WTC11 (cell line): ENCODE measurements around the gene CHRNA5. TPM values are rescaled to one million over a fixed set of nuclear protein-coding genes. Genes with fewer than 3 reads are reported as not detected.

ENCODE experiments used
- ATAC-seq: fragments of 200-7000 bp; cut with Tn5 transposase; 2 replicates; pipeline ENCODE4 v1.10.0; 2021; ENCODE audit warnings: mild to moderate bottlenecking, moderate library complexity
- CTCF ChIA-PET: fragments of 300-600 bp; sonication (Branson Sonifier 250); formaldehyde crosslinking; loops from one replicate; lab custom pipeline; 2021; ENCODE audit warnings: antibody characterized with exemption; lab: Charles Lee
- POLR2A ChIA-PET: fragments of 350-600 bp; sonication (Branson Sonifier 250); formaldehyde crosslinking; loops from one replicate; lab custom pipeline; 2021; ENCODE audit warnings: antibody characterized with exemption; lab: Charles Lee
- DNase-seq: peaks from one replicate; pipeline ENCODE4 v3.0.0; 2021; ENCODE audit warnings: low spot score
- H3K27ac Mint-ChIP-seq: 2 replicates; pipeline ENCODE4 v1.8.0; 2021; ENCODE audit warnings: mixed read lengths
- H3K27me3 Mint-ChIP-seq: 2 replicates; pipeline ENCODE4 v1.8.0; 2021; ENCODE audit warnings: low read depth, mild to moderate bottlenecking, moderate library complexity, mixed read lengths
- H3K36me3 Mint-ChIP-seq: 2 replicates; pipeline ENCODE4 v1.8.0; 2021; ENCODE audit warnings: mixed read lengths
- H3K4me1 Mint-ChIP-seq: 2 replicates; pipeline ENCODE4 v1.8.0; 2022; ENCODE audit warnings: mixed read lengths
- H3K4me3 Mint-ChIP-seq: 2 replicates; pipeline ENCODE4 v1.8.0; 2021; ENCODE audit warnings: mild to moderate bottlenecking, moderate library complexity, mixed read lengths
- H3K9me3 Mint-ChIP-seq: 2 replicates; pipeline ENCODE4 v1.8.0; 2021; ENCODE audit warnings: mixed read lengths
- AR ChIP-seq: fragments of 250-450 bp; sonication (Bioruptor Pico); IDR thresholded peaks from 2 replicates; pipeline ENCODE4 v1.9.0; 2021; ENCODE audit warnings: mild to moderate bottlenecking
- ARID4B ChIP-seq: sonication (generic); formaldehyde crosslinking; IDR thresholded peaks from 2 replicates; pipeline ENCODE4 v1.8.0; 2023; ENCODE audit warnings: missing genetic modification reagents, mild to moderate bottlenecking, borderline replicate concordance
- ATF1 ChIP-seq: sonication (generic); formaldehyde crosslinking; IDR thresholded peaks from 2 replicates; pipeline ENCODE4 v1.8.1; 2023; ENCODE audit warnings: mild to moderate bottlenecking, moderate library complexity, missing genetic modification reagents
- ATF3 ChIP-seq: sonication (generic); formaldehyde crosslinking; conservative IDR thresholded peaks from 2 replicates; pipeline ENCODE4 v1.8.1; 2022; ENCODE audit warnings: mild to moderate bottlenecking, missing genetic modification reagents
- CBFB ChIP-seq: sonication (generic); formaldehyde crosslinking; IDR thresholded peaks from 2 replicates; pipeline ENCODE4 v1.8.1; 2022; ENCODE audit warnings: mild to moderate bottlenecking, low read depth, missing genetic modification reagents
- ELF4 ChIP-seq: sonication (generic); formaldehyde crosslinking; IDR thresholded peaks from 2 replicates; pipeline ENCODE4 v1.8.1; 2022; ENCODE audit warnings: low read depth, mild to moderate bottlenecking, moderate library complexity, missing genetic modification reagents
- FOXK1 ChIP-seq: sonication (generic); formaldehyde crosslinking; IDR thresholded peaks from 2 replicates; pipeline ENCODE4 v1.8.0; 2022; ENCODE audit warnings: mild to moderate bottlenecking, moderate library complexity, missing genetic modification reagents
- FOXP1 ChIP-seq: sonication (generic); formaldehyde crosslinking; IDR thresholded peaks from 2 replicates; pipeline ENCODE4 v1.8.0; 2022; ENCODE audit warnings: missing genetic modification reagents, mild to moderate bottlenecking, moderate library complexity, borderline replicate concordance
- JAZF1 ChIP-seq: fragments of 250-450 bp; sonication (Bioruptor Pico); IDR thresholded peaks from 2 replicates; pipeline ENCODE4 v1.9.0; 2021; ENCODE audit warnings: moderate library complexity, mild to moderate bottlenecking, inconsistent platforms
- MXD4 ChIP-seq: fragments of 250-450 bp; sonication (Bioruptor Pico); IDR thresholded peaks from 2 replicates; pipeline ENCODE4 v1.8.0; 2021; ENCODE audit warnings: mild to moderate bottlenecking, moderate library complexity, borderline replicate concordance
- MYBL2 ChIP-seq: sonication (generic); formaldehyde crosslinking; IDR thresholded peaks from 2 replicates; pipeline ENCODE4 v1.8.1; 2023; ENCODE audit warnings: mild to moderate bottlenecking, moderate library complexity, missing genetic modification reagents
- NFE2L1 ChIP-seq: sonication (generic); formaldehyde crosslinking; IDR thresholded peaks from 2 replicates; pipeline ENCODE4 v1.8.1; 2023; ENCODE audit warnings: missing genetic modification reagents
- NFYB ChIP-seq: sonication (generic); formaldehyde crosslinking; conservative IDR thresholded peaks from 2 replicates; pipeline ENCODE4 v1.8.0; 2022; ENCODE audit warnings: low read depth, missing genetic modification reagents
- SMAD3 ChIP-seq: sonication (generic); formaldehyde crosslinking; IDR thresholded peaks from 2 replicates; pipeline ENCODE4 v1.8.0; 2022; ENCODE audit warnings: missing genetic modification reagents, mild to moderate bottlenecking, borderline replicate concordance
- USF1 ChIP-seq: sonication (generic); formaldehyde crosslinking; IDR thresholded peaks from 2 replicates; pipeline ENCODE4 v1.8.0; 2022; ENCODE audit warnings: mild to moderate bottlenecking, missing genetic modification reagents
- ZBTB43 ChIP-seq: sonication (generic); formaldehyde crosslinking; IDR thresholded peaks from 2 replicates; pipeline ENCODE4 v1.8.1; 2023; ENCODE audit warnings: mild to moderate bottlenecking, missing genetic modification reagents
- ZNF121 ChIP-seq: sonication (generic); formaldehyde crosslinking; IDR thresholded peaks from 2 replicates; pipeline ENCODE4 v1.8.0; 2023; ENCODE audit warnings: missing genetic modification reagents
- ZNF219 ChIP-seq: sonication (generic); formaldehyde crosslinking; IDR thresholded peaks from 2 replicates; pipeline ENCODE4 v1.8.0; 2023; ENCODE audit warnings: missing genetic modification reagents, mild to moderate bottlenecking, borderline replicate concordance
- ZNF232 ChIP-seq: sonication (generic); formaldehyde crosslinking; IDR thresholded peaks from 2 replicates; pipeline ENCODE4 v1.8.0; 2022; ENCODE audit warnings: mild to moderate bottlenecking, missing genetic modification reagents
- ZNF416 ChIP-seq: fragments of 250-450 bp; sonication (Bioruptor Pico); IDR thresholded peaks from 2 replicates; pipeline ENCODE4 v1.9.0; 2021; ENCODE audit warnings: mild to moderate bottlenecking, inconsistent platforms
- ZNF423 ChIP-seq: fragments of 250-450 bp; sonication (Bioruptor Pico); IDR thresholded peaks from 2 replicates; pipeline ENCODE4 v2.1.2; 2022; ENCODE audit warnings: mild to moderate bottlenecking, moderate library complexity
- total RNA-seq: library from RNA; stranded (reverse); gene quantifications from 3 replicates; pipeline ENCODE4 v1.2.3, GENCODE V29; 2021

Gene CHRNA5
- total RNA-seq, 1 experiment from 2014 or later = 21.0 TPM

GRCh38 chr15:78561490-78561889 lies 3.8 kb upstream of the CHRNA5 start:
- Mint-ChIP-seq H3K4me3 (no peak overlapping the region), H3K27me3 (peaks cover 4% of the 10 kb centered on the region), H3K4me1 (peaks cover 14% of the 10 kb centered on the region), H3K27ac (0 out of 2 replicates have a peak overlapping the region, but pooled peaks have one; percentile 11), H3K9me3 (peaks cover 3% of the 10 kb centered on the region; the same call in 1 of the 2 replicates), H3K36me3 (no peaks in the 10 kb centered on the region)
- no peak for ATAC-seq
- ChIA-PET POLR2A (no interaction called here), CTCF (interaction anchor here (0.5 kb wide), 1 partner anchor 79 kb away, joined by 3 read pairs; no protein-coding TSS in a partner anchor)
- no peak for DNase-seq
- no peak for TF ChIP-seq SMAD3
- no peak for TF ChIP-seq ATF3 (CRISPR knock-in tag)
- no peak for TF ChIP-seq ARID4B (CRISPR knock-in tag)
- no peak for TF ChIP-seq ZNF416 (CRISPR knock-in tag)
- no peak for TF ChIP-seq FOXP1 (CRISPR knock-in tag)
- TF ChIP-seq ELF4 (CRISPR knock-in tag) = no peak
- no peak for TF ChIP-seq ZNF423 (CRISPR knock-in tag)
- no peak for TF ChIP-seq USF1 (CRISPR knock-in tag)

- Mint-ChIP-seq H3K4me3 (no peak overlapping the region), H3K4me1 (peaks cover 23% of the 10 kb centered on the region), H3K36me3 (no peaks in the 10 kb centered on the region), H3K27me3 (peaks cover 4% of the 10 kb centered on the region), H3K27ac (no peak overlapping the region), H3K9me3 (no peaks in the 10 kb centered on the region)
- DNase-seq (no peak), ATAC-seq (no peak)
- POLR2A ChIA-PET = no interaction called here
- no peak for TF ChIP-seq FOXK1 (CRISPR knock-in tag)
- no peak for TF ChIP-seq NFE2L1 (CRISPR knock-in tag)
- no peak for TF ChIP-seq ATF1
- TF ChIP-seq ZNF219 (CRISPR knock-in tag) = no peak
- TF ChIP-seq ZNF232 (CRISPR knock-in tag) = no peak
- TF ChIP-seq, all 79 proteins: peak for 0
- CTCF ChIA-PET = no interaction called here
Observed at GRCh38 chr15:78563092-78563491, 2.2 kb upstream of the CHRNA5 start.

- Mint-ChIP-seq H3K4me3 (peak overlapping the region; percentile 90), H3K9me3 (no peaks in the 10 kb centered on the region), H3K36me3 (no peaks in the 10 kb centered on the region), H3K4me1 (peaks cover 23% of the 10 kb centered on the region), H3K27ac (peak overlapping the region; percentile 80; the same call in 1 of the 2 replicates), H3K27me3 (no peaks in the 10 kb centered on the region; the same call in 1 of the 2 replicates)
- no peak for DNase-seq
- ATAC-seq = no peak
- ChIA-PET CTCF (interaction anchor here (0.6 to 2.3 kb wide), 16 partner anchors 11 to 456 kb away, joined by 3 to 18 read pairs (median 5); partner anchors contain the start of genes ADAMTS7, CHRNA3, CRABP1 and IREB2), POLR2A (interaction anchor here (0.6 to 2.9 kb wide), 14 partner anchors 10 to 311 kb away, joined by 3 to 35 read pairs (median 4); partner anchors contain the start of genes ADAMTS7, HYKK, IREB2 and MORF4L1)
- TF ChIP-seq ZBTB43 (CRISPR knock-in tag) (no peak), MXD4 (CRISPR knock-in tag) (no peak), ATF3 (CRISPR knock-in tag) (no peak), ZNF121 (CRISPR knock-in tag) (no peak), AR (CRISPR knock-in tag) (no peak), NFYB (no peak), CBFB (CRISPR knock-in tag) (no peak), MYBL2 (CRISPR knock-in tag) (no peak), JAZF1 (no peak)
Observed at GRCh38 chr15:78564743-78565096, 600 bp upstream of the CHRNA5 start.
